Mesendoderm (in vitro differentiated cells): ENCODE data around the gene TMPRSS4.

Experiments used
- DNase-seq: peaks from one replicate; pipeline ENCODE4 v3.0.0; 2013
- H2AK5ac ChIP-seq: 2 replicates; pipeline ENCODE4 v1.6.1; 2013; ENCODE audit warnings: low read length, inconsistent platforms
- H2BK120ac ChIP-seq: 2 replicates; pipeline ENCODE4 v1.6.1; 2013; ENCODE audit warnings: low read depth, mild to moderate bottlenecking, low read length, moderate library complexity, mixed read lengths
- H2BK15ac ChIP-seq: replicated peaks from 2 replicates; pipeline ENCODE4 v1.6.1; 2013; ENCODE audit warnings: low read depth, mild to moderate bottlenecking, moderate library complexity
- H2BK5ac ChIP-seq: 2 replicates; pipeline ENCODE4 v1.6.1; 2013; ENCODE audit warnings: low read length, inconsistent platforms
- H3K18ac ChIP-seq: 2 replicates; pipeline ENCODE4 v1.6.1; 2013; ENCODE audit warnings: mild to moderate bottlenecking, low read length, mixed read lengths
- H3K23ac ChIP-seq: one replicate; pipeline ENCODE4 v1.6.1; 2013; ENCODE audit warnings: low read length
- H3K27ac ChIP-seq: 2 replicates; pipeline ENCODE4 v1.5.1; 2013; ENCODE audit warnings: low read depth, mild to moderate bottlenecking, inconsistent platforms, low read length, moderate library complexity
- H3K27me3 ChIP-seq: 2 replicates; pipeline ENCODE4 v1.6.1; 2013; ENCODE audit warnings: low read length, control low read depth, mild to moderate bottlenecking, inconsistent platforms; ENCODE audit not compliant: insufficient read depth, poor library complexity
- H3K36me3 ChIP-seq: 2 replicates; pipeline ENCODE4 v1.6.1; 2013; ENCODE audit warnings: low read length, inconsistent platforms; ENCODE audit not compliant: control insufficient read depth, insufficient read depth
- H3K4ac ChIP-seq: one replicate; pipeline ENCODE4 v1.6.1; 2013; ENCODE audit warnings: low read depth, mild to moderate bottlenecking, low read length, moderate library complexity
- H3K4me1 ChIP-seq: 2 replicates; pipeline ENCODE4 v1.6.1; 2013; ENCODE audit warnings: low read depth, low read length, inconsistent platforms; ENCODE audit not compliant: control insufficient read depth
- H3K4me2 ChIP-seq: 2 replicates; pipeline ENCODE4 v1.6.1; 2013; ENCODE audit warnings: low read length
- H3K4me3 ChIP-seq: 2 replicates; pipeline ENCODE4 v1.5.1; 2013; ENCODE audit warnings: mild to moderate bottlenecking, low read length
- H3K56ac ChIP-seq: one replicate; pipeline ENCODE4 v1.6.1; 2013; ENCODE audit warnings: low read length
- H3K79me1 ChIP-seq: 2 replicates; pipeline ENCODE4 v1.6.1; 2013; ENCODE audit warnings: low read length, inconsistent platforms
- H3K79me2 ChIP-seq: 2 replicates; pipeline ENCODE4 v1.6.1; 2013; ENCODE audit warnings: mild to moderate bottlenecking, low read length; ENCODE audit not compliant: control insufficient read depth, insufficient read depth
- H3K9ac ChIP-seq: 2 replicates; pipeline ENCODE4 v1.6.1; 2013; ENCODE audit warnings: low read length, inconsistent platforms
- H4K5ac ChIP-seq: one replicate; pipeline ENCODE4 v1.6.1; 2013; ENCODE audit warnings: low read length
- H4K8ac ChIP-seq: one replicate; pipeline ENCODE4 v1.6.1; 2013; ENCODE audit warnings: low read depth, mild to moderate bottlenecking, control low read depth, low read length, moderate library complexity
- WGBS: extraction: QIAGEN DNeasy Blood & Tissue Kit; methylation state at CpG from one replicate; pipeline ENCODE4 v1.1.7; 2013; ENCODE audit warnings: low lambda C conversion rate, missing lambda C conversion rate; ENCODE audit not compliant: insufficient coverage; ENCODE audit errors: extremely low coverage; 5-methylcytosine and 5-hydroxymethylcytosine counted together

Gene TMPRSS4

GRCh38 chr11:118084247-118084646 lies 7.4 kb downstream of the TMPRSS4 start:
- H3K27ac ChIP-seq: no peak overlapping the region
- whole genome bisulfite sequencing: no CpG with 5 or more reads among the region's 4 CpGs
- no peak overlapping the region for H4K5ac ChIP-seq
- no peaks in the 10 kb centered on the region for H3K4me1 ChIP-seq
- H2BK120ac ChIP-seq: no peak overlapping the region
- H3K27me3 ChIP-seq: no peaks in the 10 kb centered on the region
- no peak overlapping the region for H3K4me2 ChIP-seq
- no peak overlapping the region for H3K9ac ChIP-seq
- H3K4me3 ChIP-seq: no peak overlapping the region
- H3K79me1 ChIP-seq: no peaks in the 10 kb centered on the region
- H3K79me2 ChIP-seq: no peaks in the 10 kb centered on the region
- H2BK15ac ChIP-seq: no peak overlapping the region
- no peak overlapping the region for H3K23ac ChIP-seq
- no peak overlapping the region for H3K56ac ChIP-seq
- H3K18ac ChIP-seq: no peak overlapping the region
- no peaks in the 10 kb centered on the region for H3K36me3 ChIP-seq
- DNase-seq: no peak
- no peak overlapping the region for H4K8ac ChIP-seq
- no peak overlapping the region for H3K4ac ChIP-seq
- no peak overlapping the region for H2AK5ac ChIP-seq
- H2BK5ac ChIP-seq: no peak overlapping the region

- H3K4me3 ChIP-seq: no peak overlapping the region
- no peak for DNase-seq
- H2BK5ac ChIP-seq: no peak overlapping the region
- H3K4me2 ChIP-seq: no peak overlapping the region
- no peak overlapping the region for H2BK15ac ChIP-seq
- no peak overlapping the region for H4K5ac ChIP-seq
- no peaks in the 10 kb centered on the region for H3K36me3 ChIP-seq
- no peak overlapping the region for H2AK5ac ChIP-seq
- H3K4me1 ChIP-seq: no peaks in the 10 kb centered on the region
- no peak overlapping the region for H4K8ac ChIP-seq
- no peak overlapping the region for H3K18ac ChIP-seq
- no peak overlapping the region for H2BK120ac ChIP-seq
- H3K27ac ChIP-seq: no peak overlapping the region
- no peaks in the 10 kb centered on the region for H3K79me1 ChIP-seq
- no peaks in the 10 kb centered on the region for H3K27me3 ChIP-seq
- no peak overlapping the region for H3K9ac ChIP-seq
- H3K4ac ChIP-seq: no peak overlapping the region
- H3K23ac ChIP-seq: no peak overlapping the region
- H3K56ac ChIP-seq: no peak overlapping the region
- no peaks in the 10 kb centered on the region for H3K79me2 ChIP-seq
These were observed 7.8 kb downstream of the TMPRSS4 start for GRCh38 chr11:118084656-118085055.

- H3K56ac ChIP-seq: no peak within 1 kb of the TSS
- no peak for DNase-seq
- no peaks in the 10 kb centered on the region for H3K4me1 ChIP-seq
- no peak within 1 kb of the TSS for H3K18ac ChIP-seq
- H2BK120ac ChIP-seq: no peak within 1 kb of the TSS
- H2BK5ac ChIP-seq: no peak within 1 kb of the TSS
- no peak within 1 kb of the TSS for H3K9ac ChIP-seq
- H3K36me3 ChIP-seq: no peaks in the 10 kb centered on the region
- no peak within 1 kb of the TSS for H4K5ac ChIP-seq
- no peak within 1 kb of the TSS for H2BK15ac ChIP-seq
- H3K4me3 ChIP-seq: no peak within 1 kb of the TSS
- H3K4ac ChIP-seq: no peak within 1 kb of the TSS
- no peaks in the 10 kb centered on the region for H3K27me3 ChIP-seq
- H3K23ac ChIP-seq: no peak within 1 kb of the TSS
- H4K8ac ChIP-seq: no peak within 1 kb of the TSS
- no peak within 1 kb of the TSS for H3K4me2 ChIP-seq
- no peaks in the 10 kb centered on the region for H3K79me2 ChIP-seq
- WGBS: no CpG with 5 or more reads among the region's 5 CpGs
- H3K79me1 ChIP-seq: no peaks in the 10 kb centered on the region
- no peak within 1 kb of the TSS for H3K27ac ChIP-seq
- no peak within 1 kb of the TSS for H2AK5ac ChIP-seq
These were observed 10.3 kb downstream of the TMPRSS4 start, which contains the start of gene SMIM35 for GRCh38 chr11:118086913-118087768. Gene SMIM35 (minus strand): TSS chr11:118086963. CDS start chr11:118086757, 206 bp downstream.

GRCh38 chr11:118087931-118088330 lies 11.1 kb downstream of the TMPRSS4 start:
- Histone ChIP-seq H3K4me3 (no peak overlapping the region), H3K9ac (no peak overlapping the region), H3K23ac (no peak overlapping the region), H3K27ac (no peak overlapping the region), H2BK120ac (no peak overlapping the region), H2BK15ac (no peak overlapping the region), H3K27me3 (no peaks in the 10 kb centered on the region), H3K4ac (no peak overlapping the region), H3K4me1 (no peaks in the 10 kb centered on the region), H4K5ac (no peak overlapping the region), H3K18ac (no peak overlapping the region), H2BK5ac (no peak overlapping the region), H4K8ac (no peak overlapping the region), H3K79me2 (no peaks in the 10 kb centered on the region), H3K36me3 (no peaks in the 10 kb centered on the region), H3K79me1 (no peaks in the 10 kb centered on the region), H3K56ac (no peak overlapping the region), H3K4me2 (no peak overlapping the region), H2AK5ac (no peak overlapping the region)
- WGBS: no CpG with 5 or more reads among the region's 6 CpGs
- no peak for DNase-seq

GRCh38 chr11:118088531-118088930 lies 11.7 kb downstream of the TMPRSS4 start:
- Histone ChIP-seq H3K23ac (no peak overlapping the region), H3K27me3 (no peaks in the 10 kb centered on the region), H2AK5ac (no peak overlapping the region), H3K79me1 (no peaks in the 10 kb centered on the region), H3K18ac (no peak overlapping the region), H4K5ac (no peak overlapping the region), H3K9ac (no peak overlapping the region), H3K4me3 (no peak overlapping the region), H3K79me2 (no peaks in the 10 kb centered on the region), H2BK120ac (no peak overlapping the region), H3K56ac (no peak overlapping the region), H3K36me3 (no peaks in the 10 kb centered on the region), H2BK15ac (no peak overlapping the region), H4K8ac (no peak overlapping the region), H3K4me2 (no peak overlapping the region), H3K27ac (no peak overlapping the region), H2BK5ac (no peak overlapping the region), H3K4me1 (no peaks in the 10 kb centered on the region), H3K4ac (no peak overlapping the region)
- DNase-seq: no peak
- WGBS: no CpG with 5 or more reads among the region's 4 CpGs
